HEK293 (cell line): ENCODE measurements around the gene SPTLC2.

ENCODE experiments used
- TF ChIP-seq, protein P1 (sequence below): fragments of 450-650 bp; formaldehyde crosslinking; IDR thresholded peaks from 2 replicates; pipeline ENCODE4 v1.5.1; 2016; ENCODE audit warnings: missing biosample characterization, missing genetic modification characterization, low read depth
- TF ChIP-seq, protein P2 (sequence below): fragments of 450-650 bp; formaldehyde crosslinking; IDR thresholded peaks from 2 replicates; pipeline ENCODE4 v1.5.1; 2016; ENCODE audit warnings: missing biosample characterization, missing genetic modification characterization

DNA sequence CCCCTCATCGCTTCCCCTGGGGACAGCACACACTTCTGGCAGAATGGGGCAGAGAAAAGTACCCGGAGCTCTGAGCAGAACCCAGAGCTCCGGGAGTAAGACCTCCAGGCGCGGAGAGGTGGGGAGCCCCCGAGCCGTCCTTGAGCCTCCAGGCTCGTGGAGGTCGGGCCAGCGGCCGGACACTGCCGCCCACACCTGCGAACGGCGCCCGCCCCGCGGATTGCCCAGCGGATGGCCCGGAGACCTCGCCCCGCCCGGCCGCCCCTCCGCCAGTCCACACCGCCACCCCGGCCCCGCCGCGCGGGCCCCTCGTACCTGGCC lies 344 bp downstream of the SPTLC2 start:
- TF ChIP-seq, protein P1, sequence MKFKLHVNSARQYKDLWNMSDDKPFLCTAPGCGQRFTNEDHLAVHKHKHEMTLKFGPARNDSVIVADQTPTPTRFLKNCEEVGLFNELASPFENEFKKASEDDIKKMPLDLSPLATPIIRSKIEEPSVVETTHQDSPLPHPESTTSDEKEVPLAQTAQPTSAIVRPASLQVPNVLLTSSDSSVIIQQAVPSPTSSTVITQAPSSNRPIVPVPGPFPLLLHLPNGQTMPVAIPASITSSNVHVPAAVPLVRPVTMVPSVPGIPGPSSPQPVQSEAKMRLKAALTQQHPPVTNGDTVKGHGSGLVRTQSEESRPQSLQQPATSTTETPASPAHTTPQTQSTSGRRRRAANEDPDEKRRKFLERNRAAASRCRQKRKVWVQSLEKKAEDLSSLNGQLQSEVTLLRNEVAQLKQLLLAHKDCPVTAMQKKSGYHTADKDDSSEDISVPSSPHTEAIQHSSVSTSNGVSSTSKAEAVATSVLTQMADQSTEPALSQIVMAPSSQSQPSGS (tag by site-specific recombination) = no peak
- TF ChIP-seq, protein P2, sequence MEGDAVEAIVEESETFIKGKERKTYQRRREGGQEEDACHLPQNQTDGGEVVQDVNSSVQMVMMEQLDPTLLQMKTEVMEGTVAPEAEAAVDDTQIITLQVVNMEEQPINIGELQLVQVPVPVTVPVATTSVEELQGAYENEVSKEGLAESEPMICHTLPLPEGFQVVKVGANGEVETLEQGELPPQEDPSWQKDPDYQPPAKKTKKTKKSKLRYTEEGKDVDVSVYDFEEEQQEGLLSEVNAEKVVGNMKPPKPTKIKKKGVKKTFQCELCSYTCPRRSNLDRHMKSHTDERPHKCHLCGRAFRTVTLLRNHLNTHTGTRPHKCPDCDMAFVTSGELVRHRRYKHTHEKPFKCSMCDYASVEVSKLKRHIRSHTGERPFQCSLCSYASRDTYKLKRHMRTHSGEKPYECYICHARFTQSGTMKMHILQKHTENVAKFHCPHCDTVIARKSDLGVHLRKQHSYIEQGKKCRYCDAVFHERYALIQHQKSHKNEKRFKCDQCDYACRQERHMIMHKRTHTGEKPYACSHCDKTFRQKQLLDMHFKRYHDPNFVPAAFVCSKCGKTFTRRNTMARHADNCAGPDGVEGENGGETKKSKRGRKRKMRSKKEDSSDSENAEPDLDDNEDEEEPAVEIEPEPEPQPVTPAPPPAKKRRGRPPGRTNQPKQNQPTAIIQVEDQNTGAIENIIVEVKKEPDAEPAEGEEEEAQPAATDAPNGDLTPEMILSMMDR (tag by site-specific recombination) = no peak
